ENCODE results near the gene PYROXD2. TPM values are rescaled to one million over a fixed set of nuclear protein-coding genes. Genes with fewer than 3 reads are reported as not detected.

The PYROXD2 gene
- total RNA-seq, 1 experiment from 2014 or later = 8.1 TPM

GRCh38 chr10:98377536-98377935 is 37.4 kb downstream of the PYROXD2 start (continued):
- no peak for TF ChIP-seq USF2 (CRISPR knock-in tag; IDR thresholded peaks at IDR 0.05)
- no peak for TF ChIP-seq ZNF416 (CRISPR knock-in tag; IDR thresholded peaks at IDR 0.05)
- TF ChIP-seq ESRRA (CRISPR knock-in tag; IDR thresholded peaks at IDR 0.05; ENCODE audit: borderline replicate concordance) = no peak
- no peak for TF ChIP-seq CREB1 (CRISPR knock-in tag; IDR thresholded peaks at IDR 0.05)

- ChIA-PET CTCF (no interaction called here), POLR2A (no interaction called here)
- DNase-seq (ENCODE audit: low spot score) (no peak), ATAC-seq (no peak)
- H3K4me3 Mint-ChIP-seq = no peak overlapping the region
- H3K27me3 Mint-ChIP-seq (ENCODE audit: low read depth) = no peaks in the 10 kb centered on the region
- TF ChIP-seq ELF4 (CRISPR knock-in tag; IDR thresholded peaks at IDR 0.05; ENCODE audit: low read depth) (no peak), ETV6 (CRISPR knock-in tag; IDR thresholded peaks at IDR 0.05) (no peak), TCF7 (CRISPR knock-in tag; IDR thresholded peaks at IDR 0.05; ENCODE audit: low read depth) (no peak), NR3C1 (CRISPR knock-in tag; conservative IDR thresholded peaks at IDR 0.05; ENCODE audit: low read depth) (no peak), JUN (CRISPR knock-in tag; IDR thresholded peaks at IDR 0.05) (no peak), E2F5 (CRISPR knock-in tag; IDR thresholded peaks at IDR 0.05) (no peak), FOXJ3 (CRISPR knock-in tag; IDR thresholded peaks at IDR 0.05; ENCODE audit: borderline replicate concordance) (no peak), ZBTB43 (CRISPR knock-in tag; IDR thresholded peaks at IDR 0.05) (no peak), AFF4 (CRISPR knock-in tag; IDR thresholded peaks at IDR 0.05; ENCODE audit: borderline replicate concordance) (no peak), MXD4 (CRISPR knock-in tag; IDR thresholded peaks at IDR 0.05; ENCODE audit: borderline replicate concordance) (no peak), RORB (CRISPR knock-in tag; IDR thresholded peaks at IDR 0.05) (no peak), ZNF532 (CRISPR knock-in tag; IDR thresholded peaks at IDR 0.05; ENCODE audit: borderline replicate concordance) (no peak), ZBTB21 (CRISPR knock-in tag; IDR thresholded peaks at IDR 0.05; ENCODE audit: borderline replicate concordance) (no peak), IRF1 (CRISPR knock-in tag; IDR thresholded peaks at IDR 0.05) (no peak), PRDM15 (CRISPR knock-in tag; IDR thresholded peaks at IDR 0.05) (no peak)
- peaks cover 22% of the 10 kb centered on the region for H3K4me1 Mint-ChIP-seq
- peaks cover 12% of the 10 kb centered on the region for H3K36me3 Mint-ChIP-seq
- H3K9me3 Mint-ChIP-seq = peaks cover 20% of the 10 kb centered on the region
- H3K27ac Mint-ChIP-seq = no peak overlapping the region
Observed at GRCh38 chr10:98377001-98377400, 38.0 kb downstream of the PYROXD2 start.

Measured in WTC11 (cell line).